ENCODE data around the gene SOX9.

GRCh38 chr17:72115781-72116525, 4.9 kb upstream of the SOX9 start:
- TF ChIP-seq, protein P1, sequence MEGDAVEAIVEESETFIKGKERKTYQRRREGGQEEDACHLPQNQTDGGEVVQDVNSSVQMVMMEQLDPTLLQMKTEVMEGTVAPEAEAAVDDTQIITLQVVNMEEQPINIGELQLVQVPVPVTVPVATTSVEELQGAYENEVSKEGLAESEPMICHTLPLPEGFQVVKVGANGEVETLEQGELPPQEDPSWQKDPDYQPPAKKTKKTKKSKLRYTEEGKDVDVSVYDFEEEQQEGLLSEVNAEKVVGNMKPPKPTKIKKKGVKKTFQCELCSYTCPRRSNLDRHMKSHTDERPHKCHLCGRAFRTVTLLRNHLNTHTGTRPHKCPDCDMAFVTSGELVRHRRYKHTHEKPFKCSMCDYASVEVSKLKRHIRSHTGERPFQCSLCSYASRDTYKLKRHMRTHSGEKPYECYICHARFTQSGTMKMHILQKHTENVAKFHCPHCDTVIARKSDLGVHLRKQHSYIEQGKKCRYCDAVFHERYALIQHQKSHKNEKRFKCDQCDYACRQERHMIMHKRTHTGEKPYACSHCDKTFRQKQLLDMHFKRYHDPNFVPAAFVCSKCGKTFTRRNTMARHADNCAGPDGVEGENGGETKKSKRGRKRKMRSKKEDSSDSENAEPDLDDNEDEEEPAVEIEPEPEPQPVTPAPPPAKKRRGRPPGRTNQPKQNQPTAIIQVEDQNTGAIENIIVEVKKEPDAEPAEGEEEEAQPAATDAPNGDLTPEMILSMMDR (IDR thresholded peaks at IDR 0.05), result no peak
- no peak for TF ChIP-seq POLR2A (IDR thresholded peaks at IDR 0.05)

Data from testis (tissue), 2 donors.